H1 (cell line): ENCODE data around the gene VWCE. TPM values are rescaled to one million over a fixed set of nuclear protein-coding genes. Genes with fewer than 3 reads are reported as not detected.
A peak's percentile ranks its signal among the peaks of the same experiment; 100 is the strongest.

Source experiments
- CBX8 ChIP-seq: fragments of 300-800, 300-1000 bp; sonication (generic); IDR thresholded peaks from 2 replicates; pipeline ENCODE4 v1.7.1; 2016; ENCODE audit warnings: low read depth, low read length, borderline replicate concordance
- CTBP2 ChIP-seq: IDR thresholded peaks from 2 replicates; pipeline ENCODE4 v1.7.0; 2011; ENCODE audit warnings: borderline replicate concordance, mild to moderate bottlenecking, moderate library complexity, mixed read lengths, low read length; ENCODE audit not compliant: insufficient read depth, insufficient read length
- FOSL1 ChIP-seq: IDR thresholded peaks from 2 replicates; pipeline ENCODE4 v1.6.1; 2011; ENCODE audit warnings: mild to moderate bottlenecking, low read depth, low read length, moderate library complexity; ENCODE audit not compliant: insufficient read depth
- GABPA ChIP-seq: IDR thresholded peaks from 2 replicates; pipeline ENCODE4 v1.6.1; 2011; ENCODE audit warnings: mild to moderate bottlenecking, low read length, moderate library complexity, borderline replicate concordance; ENCODE audit not compliant: insufficient read depth
- KDM4A ChIP-seq: IDR thresholded peaks from one replicate; pipeline ENCODE4 v1.7.1; 2012; ENCODE audit warnings: low read depth, mild to moderate bottlenecking, moderate library complexity, low read length, inconsistent platforms; ENCODE audit not compliant: severe bottlenecking
- MAFK ChIP-seq: IDR thresholded peaks from 2 replicates; pipeline ENCODE4 v1.6.1; 2012; ENCODE audit warnings: low read depth, mild to moderate bottlenecking, improper control_type of control experiment, low read length
- NANOG ChIP-seq: IDR thresholded peaks from 2 replicates; pipeline ENCODE4 v1.6.1; 2011; ENCODE audit warnings: low read length, low read depth, mild to moderate bottlenecking, inconsistent platforms; ENCODE audit not compliant: insufficient read depth, poor library complexity, severe bottlenecking
- POLR2A ChIP-seq, 2 experiments: IDR thresholded peaks; 1 replicate in 1 of 2; 2 replicates in 1 of 2; pipeline ENCODE4 v1.6.1; 2011; ENCODE audit warnings: low read depth in 2 of 2, low read length in 2 of 2, mild to moderate bottlenecking in 2 of 2; ENCODE audit errors: control extremely low read depth in 1 of 2
- POLR2AphosphoS5 ChIP-seq: IDR thresholded peaks from 2 replicates; pipeline ENCODE4 v1.6.1; 2011; ENCODE audit warnings: low read depth, low read length
- RBBP5 ChIP-seq: IDR thresholded peaks from 2 replicates; pipeline ENCODE4 v1.7.1; 2012; ENCODE audit warnings: low read depth, mild to moderate bottlenecking, inconsistent platforms, low read length, moderate library complexity, borderline replicate concordance
- RXRA ChIP-seq: IDR thresholded peaks from 2 replicates; pipeline ENCODE4 v1.6.1; 2011; ENCODE audit warnings: low read depth, mild to moderate bottlenecking, low read length, moderate library complexity; ENCODE audit not compliant: insufficient read depth
- SIX5 ChIP-seq: IDR thresholded peaks from 2 replicates; pipeline ENCODE4 v1.6.1; 2011; ENCODE audit warnings: mild to moderate bottlenecking, low read depth, low read length
- SP4 ChIP-seq: IDR thresholded peaks from 2 replicates; pipeline ENCODE4 v1.6.1; 2012; ENCODE audit warnings: low read length, inconsistent platforms
- SRF ChIP-seq: IDR thresholded peaks from 2 replicates; pipeline ENCODE4 v1.6.1; 2011; ENCODE audit warnings: mild to moderate bottlenecking, low read depth, low read length, moderate library complexity
- TBP ChIP-seq: IDR thresholded peaks from 2 replicates; pipeline ENCODE4 v1.6.1; 2011; ENCODE audit warnings: low read depth, low read length, improper control_type of control experiment
- TCF12 ChIP-seq: IDR thresholded peaks from 2 replicates; pipeline ENCODE4 v1.6.1; 2011; ENCODE audit warnings: low read depth, mild to moderate bottlenecking, low read length
- TEAD4 ChIP-seq: IDR thresholded peaks from 2 replicates; pipeline ENCODE4 v1.6.1; 2012; ENCODE audit warnings: low read depth, low read length, inconsistent platforms, mixed read lengths
- YY1 ChIP-seq: IDR thresholded peaks from 2 replicates; pipeline ENCODE4 v1.6.1; 2011; ENCODE audit warnings: low read depth, mild to moderate bottlenecking, low read length
- polyA plus RNA-seq, 7 experiments: library from polyadenylated mRNA; depleted of rRNA in 3 of 7; stranded (reverse) in 5 of 7; unstranded in 2 of 7; fragments of >200 nt in 5 of 7; fragments of 200-250 nt in 2 of 7; gene quantifications; 1 replicate in 5 of 7; 2 replicates in 1 of 7; 4 replicates in 1 of 7; pipeline versions ENCODE4 v1.2.1 to v1.2.3, GENCODE V29; 2011 to 2013; ENCODE audit warnings: missing spikeins in 2 of 7, mixed read lengths in 2 of 7
- total RNA-seq: library from RNA; stranded (reverse); fragmentation: NEBNext Ultra II Directional; extraction: Animal tissue kit (Norgen Biotek cat#: 25700); gene quantifications from 2 replicates; pipeline ENCODE4 v1.2.1, GENCODE V29; 2021
- TF ChIP-seq, protein P1 (sequence below): IDR thresholded peaks from 2 replicates; pipeline ENCODE4 v1.6.1; 2012; ENCODE audit warnings: inconsistent platforms
- TF ChIP-seq, protein P2 (sequence below): IDR thresholded peaks from 2 replicates; pipeline ENCODE4 v1.6.1; 2011; ENCODE audit warnings: low read depth, mild to moderate bottlenecking, low read length; ENCODE audit not compliant: insufficient read depth
- TF ChIP-seq, protein P3 (sequence below): IDR thresholded peaks from 2 replicates; pipeline ENCODE4 v1.6.1; 2011; ENCODE audit warnings: low read length, improper control_type of control experiment
- TF ChIP-seq, protein P4 (sequence below): IDR thresholded peaks from 2 replicates; pipeline ENCODE4 v1.6.1; 2012; ENCODE audit warnings: inconsistent platforms

Gene VWCE
- total and polyA plus RNA-seq, 2 of the 8 experiments (the other 6 are each of a cell fraction or from before 2014, with no cell fraction given) = 9.5 to 12.3 TPM

DNA sequence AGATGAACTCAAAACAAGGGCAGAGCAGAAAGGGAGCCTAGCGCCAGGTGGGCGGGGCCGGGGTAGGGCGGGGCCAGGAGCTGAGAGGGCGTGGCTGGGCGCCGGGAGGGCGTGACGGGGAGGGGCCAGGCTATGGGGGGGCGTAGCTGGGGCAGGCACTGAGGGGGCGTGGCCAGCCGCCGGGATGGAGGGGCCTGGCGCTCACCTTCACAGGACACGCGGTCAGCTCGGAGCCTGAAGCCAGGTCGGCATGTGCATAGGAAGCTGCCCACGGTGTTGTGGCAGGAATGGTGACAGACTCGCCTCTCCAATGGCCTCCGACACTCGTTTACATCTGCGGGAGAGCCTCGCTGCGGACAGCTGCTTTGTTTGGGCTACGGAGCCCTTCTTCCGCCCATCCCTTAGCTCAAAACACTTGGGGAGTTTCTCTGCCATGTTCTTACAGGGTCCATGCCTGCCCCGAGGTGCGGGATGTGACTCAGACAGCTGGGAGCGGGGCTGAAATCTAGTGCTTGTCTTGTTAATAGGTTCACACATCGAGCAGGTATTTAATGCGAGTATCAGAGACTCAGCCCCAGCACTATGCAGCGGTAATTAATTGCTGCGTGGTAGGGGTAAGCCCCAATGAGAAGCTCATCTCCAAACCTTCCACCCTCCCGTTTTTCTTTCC lies 13.4 kb downstream of the VWCE start (continued):
- no peak for TF ChIP-seq SIX5
- TF ChIP-seq RXRA = no peak
- TF ChIP-seq CTBP2 = no peak
- no peak for TF ChIP-seq KDM4A
- TF ChIP-seq, protein P1, sequence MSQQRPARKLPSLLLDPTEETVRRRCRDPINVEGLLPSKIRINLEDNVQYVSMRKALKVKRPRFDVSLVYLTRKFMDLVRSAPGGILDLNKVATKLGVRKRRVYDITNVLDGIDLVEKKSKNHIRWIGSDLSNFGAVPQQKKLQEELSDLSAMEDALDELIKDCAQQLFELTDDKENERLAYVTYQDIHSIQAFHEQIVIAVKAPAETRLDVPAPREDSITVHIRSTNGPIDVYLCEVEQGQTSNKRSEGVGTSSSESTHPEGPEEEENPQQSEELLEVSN = peak; percentile 93
- no peak for TF ChIP-seq TEAD4
- TF ChIP-seq SRF = no peak
- no peak for TF ChIP-seq MAFK
- 0 out of 2 replicates have a peak, but pooled peaks have one; percentile 38 for TF ChIP-seq SP4
- TF ChIP-seq, protein P2, sequence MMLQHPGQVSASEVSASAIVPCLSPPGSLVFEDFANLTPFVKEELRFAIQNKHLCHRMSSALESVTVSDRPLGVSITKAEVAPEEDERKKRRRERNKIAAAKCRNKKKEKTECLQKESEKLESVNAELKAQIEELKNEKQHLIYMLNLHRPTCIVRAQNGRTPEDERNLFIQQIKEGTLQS = no peak
- TF ChIP-seq NANOG = no peak
- TF ChIP-seq, protein P3, sequence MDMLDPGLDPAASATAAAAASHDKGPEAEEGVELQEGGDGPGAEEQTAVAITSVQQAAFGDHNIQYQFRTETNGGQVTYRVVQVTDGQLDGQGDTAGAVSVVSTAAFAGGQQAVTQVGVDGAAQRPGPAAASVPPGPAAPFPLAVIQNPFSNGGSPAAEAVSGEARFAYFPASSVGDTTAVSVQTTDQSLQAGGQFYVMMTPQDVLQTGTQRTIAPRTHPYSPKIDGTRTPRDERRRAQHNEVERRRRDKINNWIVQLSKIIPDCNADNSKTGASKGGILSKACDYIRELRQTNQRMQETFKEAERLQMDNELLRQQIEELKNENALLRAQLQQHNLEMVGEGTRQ = no peak
- no peak for TF ChIP-seq CBX8
- peak; percentile 85 for TF ChIP-seq POLR2AphosphoS5
- TF ChIP-seq, protein P4, sequence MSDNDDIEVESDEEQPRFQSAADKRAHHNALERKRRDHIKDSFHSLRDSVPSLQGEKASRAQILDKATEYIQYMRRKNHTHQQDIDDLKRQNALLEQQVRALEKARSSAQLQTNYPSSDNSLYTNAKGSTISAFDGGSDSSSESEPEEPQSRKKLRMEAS = peak; percentile 98
- peak in 1 of 2 experiments; percentile 77; a peak in 2 of 3 replicates for TF ChIP-seq POLR2A (IDR thresholded peaks at IDR 0.05; ENCODE audit: control extremely low read depth in 1 of 2, low read depth in 2 of 2, low read length in 2 of 2)
- TF ChIP-seq FOSL1 = no peak
- TF ChIP-seq GABPA = no peak
- TF ChIP-seq TCF12 = no peak
- TF ChIP-seq TBP = no peak; the same call in 1 of the 2 replicates
- TF ChIP-seq RBBP5 = no peak
- TF ChIP-seq YY1 = peak; percentile 57; the same call in 1 of the 2 replicates
